GM23248 (cell line): Measurements from ENCODE around the gene CYP2A6.
"Not testable (repeated sequence)": the region's sequence is repeated elsewhere in the genome, so short reads cannot be mapped to it uniquely, and the experiment has no call there.

Experiments
- EZH2 ChIP-seq: fragments of 200-600 bp; sonication (generic); IDR thresholded peaks from 2 replicates; pipeline ENCODE4 v1.6.1; 2018; ENCODE audit warnings: antibody characterized with exemption, mild to moderate bottlenecking; ENCODE audit not compliant: insufficient read depth, poor library complexity, severe bottlenecking
- EZH2phosphoT487 ChIP-seq: fragments of 200-600 bp; sonication (generic); IDR thresholded peaks from 2 replicates; pipeline ENCODE4 v1.6.1; 2018; ENCODE audit warnings: antibody characterized with exemption, moderate library complexity, mild to moderate bottlenecking, low read depth; ENCODE audit not compliant: insufficient read depth

- TF ChIP-seq EZH2, EZH2phosphoT487: not testable (repeated sequence)
These were observed 14.7 kb upstream of the CYP2A6 start for GRCh38 chr19:40864739-40865496.
